Uterus (tissue), 2 donors: ENCODE results near the gene PPM1F.

ENCODE experiments used
- POLR2A ChIP-seq, 2 donors: fragments of 450-650 bp; IDR thresholded peaks; one replicate each; pipeline ENCODE4 v1.6.1; 2016; ENCODE audit warnings: antibody characterized with exemption in 2 of 2, mild to moderate bottlenecking in 1 of 2, moderate library complexity in 1 of 2
- TF ChIP-seq, protein P1 (sequence below), 4 experiments: fragments of 200-600 bp in 2 of 4; fragments of 450-650 bp in 2 of 4; sonication (generic) in 2 of 4; IDR thresholded peaks; one replicate each; pipeline ENCODE4 v1.5.1; 2016 to 2019; ENCODE audit warnings: antibody characterized with exemption in 4 of 4, mild to moderate bottlenecking in 2 of 4, moderate library complexity in 1 of 4

DNA sequence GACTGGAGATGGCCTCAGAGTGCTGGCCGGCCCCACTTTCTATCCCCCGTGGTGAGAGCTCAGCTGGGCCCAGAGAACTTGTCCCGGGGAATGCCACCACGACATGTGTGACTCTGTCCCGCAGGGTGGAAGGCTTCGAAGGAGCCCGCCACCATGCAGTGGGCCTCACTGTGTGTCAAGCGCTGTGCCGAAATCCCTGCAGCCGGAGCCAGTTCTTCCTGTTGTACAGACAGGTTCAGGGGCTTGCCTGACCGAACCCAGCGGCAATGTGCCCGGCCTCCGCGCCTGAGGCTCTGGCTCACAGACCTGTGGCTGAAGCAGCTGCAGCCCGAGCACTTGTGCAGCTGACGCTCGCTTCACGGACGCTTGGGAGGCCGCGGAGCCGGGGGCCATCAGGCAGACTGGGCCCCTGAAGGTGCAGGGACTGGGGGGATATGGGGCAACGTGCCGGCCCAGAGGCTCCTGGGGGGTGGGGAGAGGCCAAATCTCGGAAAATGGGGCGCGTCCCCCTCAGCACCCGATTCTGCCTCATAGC lies 650 bp downstream of the PPM1F start:
- TF ChIP-seq POLR2A (IDR thresholded peaks at IDR 0.05), result no peak
- TF ChIP-seq, protein P1, sequence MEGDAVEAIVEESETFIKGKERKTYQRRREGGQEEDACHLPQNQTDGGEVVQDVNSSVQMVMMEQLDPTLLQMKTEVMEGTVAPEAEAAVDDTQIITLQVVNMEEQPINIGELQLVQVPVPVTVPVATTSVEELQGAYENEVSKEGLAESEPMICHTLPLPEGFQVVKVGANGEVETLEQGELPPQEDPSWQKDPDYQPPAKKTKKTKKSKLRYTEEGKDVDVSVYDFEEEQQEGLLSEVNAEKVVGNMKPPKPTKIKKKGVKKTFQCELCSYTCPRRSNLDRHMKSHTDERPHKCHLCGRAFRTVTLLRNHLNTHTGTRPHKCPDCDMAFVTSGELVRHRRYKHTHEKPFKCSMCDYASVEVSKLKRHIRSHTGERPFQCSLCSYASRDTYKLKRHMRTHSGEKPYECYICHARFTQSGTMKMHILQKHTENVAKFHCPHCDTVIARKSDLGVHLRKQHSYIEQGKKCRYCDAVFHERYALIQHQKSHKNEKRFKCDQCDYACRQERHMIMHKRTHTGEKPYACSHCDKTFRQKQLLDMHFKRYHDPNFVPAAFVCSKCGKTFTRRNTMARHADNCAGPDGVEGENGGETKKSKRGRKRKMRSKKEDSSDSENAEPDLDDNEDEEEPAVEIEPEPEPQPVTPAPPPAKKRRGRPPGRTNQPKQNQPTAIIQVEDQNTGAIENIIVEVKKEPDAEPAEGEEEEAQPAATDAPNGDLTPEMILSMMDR (IDR thresholded peaks at IDR 0.05), result no peak
